Calu3 (cell line): ENCODE data around the gene FICD. TPM values are rescaled to one million over a fixed set of nuclear protein-coding genes. Genes with fewer than 3 reads are reported as not detected.
A peak's percentile ranks its signal among the peaks of the same experiment; 100 is the strongest.

Source experiments
- BruUV-seq: library from RNA; stranded (reverse); fragments of 400-500 nt; replicated peaks from 2 replicates; lab custom pipeline; 2021; lab: Mats Ljungman, UMichigan
- CTCF ChIA-PET: fragments of 300-600 bp; sonication (Branson Sonifier 250); formaldehyde crosslinking; loops from one replicate; lab custom pipeline; 2022; ENCODE audit warnings: antibody characterized with exemption; lab: Charles Lee
- DNase-seq: peaks from one replicate; pipeline ENCODE4 v3.0.0; 2022
- H3K27ac Mint-ChIP-seq: one replicate; pipeline ENCODE4 v1.8.0; 2022; ENCODE audit warnings: mixed read lengths; ENCODE audit not compliant: unreplicated experiment
- H3K27me3 Mint-ChIP-seq: one replicate; pipeline ENCODE4 v1.8.0; 2022; ENCODE audit warnings: mixed read lengths; ENCODE audit not compliant: unreplicated experiment
- H3K36me3 Mint-ChIP-seq: one replicate; pipeline ENCODE4 v1.8.0; 2022; ENCODE audit warnings: mild to moderate bottlenecking, moderate library complexity, mixed read lengths; ENCODE audit not compliant: insufficient read depth, unreplicated experiment
- H3K4me1 Mint-ChIP-seq: one replicate; pipeline ENCODE4 v1.8.0; 2022; ENCODE audit warnings: mild to moderate bottlenecking, low read depth, mixed read lengths; ENCODE audit not compliant: unreplicated experiment
- H3K4me3 Mint-ChIP-seq: one replicate; pipeline ENCODE4 v1.8.0; 2022; ENCODE audit warnings: mild to moderate bottlenecking, low read depth, moderate library complexity, mixed read lengths; ENCODE audit not compliant: unreplicated experiment
- H3K9me3 Mint-ChIP-seq: one replicate; pipeline ENCODE4 v1.8.0; 2022; ENCODE audit warnings: low read depth, mixed read lengths; ENCODE audit not compliant: unreplicated experiment
- CTCF ChIP-seq: fragments of 200-600 bp; IDR thresholded peaks from one replicate; pipeline ENCODE4 v1.8.0; 2022; ENCODE audit warnings: antibody characterized with exemption; ENCODE audit not compliant: unreplicated experiment
- intact Hi-C: fragments of 100-400 bp; cut with micrococcal nuclease; formaldehyde crosslinking; loops from one replicate; pipeline ENCODE4 v1.10.0; 2022; ENCODE audit not compliant: unreplicated experiment
- total RNA-seq: library from RNA; stranded (reverse); gene quantifications from 2 replicates; pipeline ENCODE4 v1.2.3, GENCODE V29; 2022

FICD gene
- total RNA-seq, 1 experiment from 2014 or later, result 14.3 TPM

- no peak overlapping the region for H3K27ac Mint-ChIP-seq
- peak; percentile 86 for TF ChIP-seq CTCF
- BruUV-seq, result no TSS peak
- CTCF ChIA-PET, result interaction anchor here (0.7 to 1.5 kb wide), 5 partner anchors 14 to 770 kb away, joined by 5 to 10 read pairs (median 8); no protein-coding TSS in a partner anchor
- peaks cover 33% of the 10 kb centered on the region for H3K36me3 Mint-ChIP-seq
- peak; percentile 80 for DNase-seq
- H3K27me3 Mint-ChIP-seq, result peaks cover 40% of the 10 kb centered on the region
- no peaks in the 10 kb centered on the region for H3K9me3 Mint-ChIP-seq
- intact Hi-C loops, result loop anchor here (1.0 to 10.0 kb wide), 5 partner anchors 207 to 827 kb away; partner anchors contain the start of gene PWP1
- peaks cover 20% of the 10 kb centered on the region for H3K4me1 Mint-ChIP-seq
- no peak overlapping the region for H3K4me3 Mint-ChIP-seq
Observed at GRCh38 chr12:108511633-108512540, 3.2 kb upstream of the FICD start.

GRCh38 chr12:108514468-108514972 lies 557 bp upstream of the FICD start:
- peak overlapping the region; percentile 96 for H3K4me3 Mint-ChIP-seq
- no peak for TF ChIP-seq CTCF
- H3K36me3 Mint-ChIP-seq, result peaks cover 59% of the 10 kb centered on the region
- intact Hi-C loops, result loop anchor here (5.0 to 10.0 kb wide), 3 partner anchors 210 to 830 kb away; partner anchors contain the start of gene PWP1
- CTCF ChIA-PET, result no interaction called here
- H3K27me3 Mint-ChIP-seq, result peaks cover 14% of the 10 kb centered on the region
- DNase-seq, result no peak
- H3K27ac Mint-ChIP-seq, result peak overlapping the region; percentile 93
- peaks cover 20% of the 10 kb centered on the region for H3K4me1 Mint-ChIP-seq
- H3K9me3 Mint-ChIP-seq, result no peaks in the 10 kb centered on the region
- no TSS peak for BruUV-seq

GRCh38 chr12:108515916-108516315 lies 839 bp downstream of the FICD start:
- CTCF ChIA-PET, result interaction anchor here (1.0 kb wide), 1 partner anchor 1196 kb away, joined by 3 read pairs; no protein-coding TSS in a partner anchor
- intact Hi-C loops, result loop anchor here (10.0 kb wide), 2 partner anchors 211 to 831 kb away; partner anchors contain the start of gene PWP1
- DNase-seq, result no peak

More at GRCh38 chr12:108515916-108516315, 839 bp downstream of the FICD start:
- no peak for TF ChIP-seq CTCF
- no TSS peak for BruUV-seq
- Mint-ChIP-seq H3K27me3 (peaks cover 13% of the 10 kb centered on the region), H3K27ac (peak overlapping the region; percentile 93), H3K4me1 (peaks cover 20% of the 10 kb centered on the region), H3K4me3 (peak overlapping the region; percentile 96), H3K9me3 (no peaks in the 10 kb centered on the region), H3K36me3 (peaks cover 73% of the 10 kb centered on the region)
